K562 (cell line): ENCODE data around the gene SYVN1. TPM values are rescaled to one million over a fixed set of nuclear protein-coding genes. Genes with fewer than 3 reads are reported as not detected.

Source experiments
- ARID4B ChIP-seq: sonication (generic); formaldehyde crosslinking; IDR thresholded peaks from 2 replicates; pipeline ENCODE4 v1.8.0; 2022; ENCODE audit warnings: mild to moderate bottlenecking, missing genetic modification reagents
- CREB3L1 ChIP-seq: fragments of 450-650 bp; IDR thresholded peaks from 2 replicates; pipeline ENCODE4 v1.6.1; 2014; ENCODE audit warnings: low read depth, mild to moderate bottlenecking, moderate library complexity, borderline replicate concordance
- CREBBP ChIP-seq: IDR thresholded peaks from one replicate; pipeline ENCODE4 v1.6.1; 2012; ENCODE audit warnings: low read depth, mild to moderate bottlenecking, control low read depth, inconsistent platforms, low read length
- FOXK2 ChIP-seq, 2 experiments: fragments of 450-650 bp; IDR thresholded peaks in 1 of 2; conservative IDR thresholded peaks in 1 of 2; 2 replicates each; pipeline ENCODE4 v1.6.1; 2016; ENCODE audit warnings: low read depth in 2 of 2, mild to moderate bottlenecking in 1 of 2
- PPARD ChIP-seq: fragments of 250-450 bp; sonication (Bioruptor Pico); IDR thresholded peaks from 2 replicates; pipeline ENCODE4 v1.8.0; 2022; ENCODE audit warnings: inconsistent platforms, mild to moderate bottlenecking, moderate library complexity
- RREB1 ChIP-seq: fragments of 250-450 bp; sonication (Bioruptor Pico); IDR thresholded peaks from 2 replicates; pipeline ENCODE4 v1.4.0; 2020
- SIN3A ChIP-seq, 2 experiments: fragments of 150-350 bp in 1 of 2; IDR thresholded peaks; 2 replicates each; pipeline ENCODE4 v1.6.1; 2011 to 2016; ENCODE audit warnings: borderline replicate concordance in 2 of 2, low read depth in 2 of 2, low read length in 2 of 2, mild to moderate bottlenecking in 2 of 2, moderate library complexity in 2 of 2; ENCODE audit not compliant: control insufficient read depth in 1 of 2
- SMARCA5 ChIP-seq: fragments of 450-650 bp; IDR thresholded peaks from 2 replicates; pipeline ENCODE4 v1.6.1; 2016
- TAF9B ChIP-seq: fragments of 450-650 bp; IDR thresholded peaks from 2 replicates; pipeline ENCODE4 v1.6.1; 2018; ENCODE audit warnings: mild to moderate bottlenecking; ENCODE audit not compliant: partially characterized antibody
- TCFL5 ChIP-seq: fragments of 250-450 bp; sonication (Bioruptor Pico); conservative IDR thresholded peaks from 2 replicates; pipeline ENCODE4 v1.6.1; 2021; ENCODE audit warnings: mild to moderate bottlenecking, moderate library complexity, matching md5 sums
- USF1 ChIP-seq: sonication (generic); formaldehyde crosslinking; IDR thresholded peaks from 2 replicates; pipeline ENCODE4 v1.9.0; 2022; ENCODE audit warnings: mild to moderate bottlenecking, missing genetic modification reagents
- ZKSCAN3 ChIP-seq: fragments of 250-450 bp; sonication (Bioruptor Pico); IDR thresholded peaks from 2 replicates; pipeline ENCODE4 v1.4.0; 2020
- ZNF212 ChIP-seq: fragments of 450-650 bp; formaldehyde crosslinking; IDR thresholded peaks from 2 replicates; pipeline ENCODE4 v1.4.0; 2020; ENCODE audit warnings: mild to moderate bottlenecking
- ZNF253 ChIP-seq: fragments of 250-450 bp; sonication (Bioruptor Pico); conservative IDR thresholded peaks from 2 replicates; pipeline ENCODE4 v1.6.1; 2021; ENCODE audit warnings: mild to moderate bottlenecking
- polyA plus RNA-seq, 8 experiments: library from polyadenylated mRNA; depleted of rRNA in 4 of 8; stranded (reverse) in 5 of 8; unstranded in 3 of 8; fragments of >200 nt; fragmentation: Nextera tagmentation in 2 of 8; fragmentation: Illumina TruSeq in 1 of 8; extraction: Ambion mirVana in 2 of 8; extraction: Trizol in 1 of 8; gene quantifications; 2 replicates each; pipeline versions ENCODE4 v1.2.1 to v1.2.3, GENCODE V29; 2011 to 2014; ENCODE audit warnings: inconsistent platforms in 1 of 8, missing spikeins in 1 of 8
- total RNA-seq, 7 experiments: library from RNA; depleted of rRNA in 6 of 7; stranded (reverse); fragments of >200 nt in 6 of 7; fragmentation: Illumina TruSeq in 2 of 7; extraction: Trizol in 2 of 7; gene quantifications; 2 replicates each; pipeline versions ENCODE4 v1.2.1 to v1.2.3, GENCODE V29; 2011 to 2021; ENCODE audit warnings: low replicate concordance in 1 of 7

The SYVN1 gene
- total and polyA plus RNA-seq, 9 of the 15 experiments (the other 6 are each of a cell fraction or from before 2014, with no cell fraction given) = 0.41 to 47.4 (median 9.9) TPM

GRCh38 chr11:65083834-65084597 lies 50.3 kb downstream of the SYVN1 start, which contains the start of the genes CDCA5 and ZFPL1 (continued):
- TF ChIP-seq ARID4B (CRISPR knock-in tag) (peak; percentile 97), RREB1 (CRISPR knock-in tag) (0 out of 2 replicates have a peak, but pooled peaks have one; percentile 53), TAF9B (peak; percentile 72), TCFL5 (no peak), CREB3L1 (peak; percentile 100), ZNF253 (CRISPR knock-in tag) (no peak), USF1 (CRISPR knock-in tag) (peak; percentile 36; the same call in 1 of the 2 replicates), SMARCA5 (no peak), CREBBP (no peak), ZNF212 (CRISPR knock-in tag) (0 out of 2 replicates have a peak, but pooled peaks have one; percentile 55), SIN3A (IDR thresholded peaks at IDR 0.05; ENCODE audit: borderline replicate concordance in 2 of 2, control insufficient read depth in 1 of 2, low read depth in 2 of 2, low read length in 2 of 2) (peak; percentile 78 to 99; a peak in 3 of 4 replicates), FOXK2 (conservative IDR thresholded peaks at IDR 0.05 in 1 of 2, IDR thresholded peaks at IDR 0.05 in 1 of 2; ENCODE audit: low read depth in 2 of 2) (peak; percentile 87 to 88), ZKSCAN3 (CRISPR knock-in tag) (no peak), PPARD (CRISPR knock-in tag) (no peak)
